AG09309 (cell line): ENCODE results near the gene NTRK2.

Source experiments
- DNase-seq: peaks from one replicate; pipeline ENCODE4 v3.0.0-alpha.2; 2010; ENCODE audit warnings: low read depth
- H3K4me3 ChIP-seq: 2 replicates; pipeline ENCODE4 v1.5.1; 2011; ENCODE audit warnings: mild to moderate bottlenecking, low read depth, low read length, moderate library complexity; ENCODE audit not compliant: control insufficient read depth
- TF ChIP-seq, protein P1 (sequence below): IDR thresholded peaks from 2 replicates; pipeline ENCODE4 v1.5.1; 2011; ENCODE audit warnings: mild to moderate bottlenecking, low read depth, low read length, inconsistent platforms; ENCODE audit not compliant: insufficient read depth, control insufficient read depth; ENCODE audit errors: missing control alignments

NTRK2 gene

DNA sequence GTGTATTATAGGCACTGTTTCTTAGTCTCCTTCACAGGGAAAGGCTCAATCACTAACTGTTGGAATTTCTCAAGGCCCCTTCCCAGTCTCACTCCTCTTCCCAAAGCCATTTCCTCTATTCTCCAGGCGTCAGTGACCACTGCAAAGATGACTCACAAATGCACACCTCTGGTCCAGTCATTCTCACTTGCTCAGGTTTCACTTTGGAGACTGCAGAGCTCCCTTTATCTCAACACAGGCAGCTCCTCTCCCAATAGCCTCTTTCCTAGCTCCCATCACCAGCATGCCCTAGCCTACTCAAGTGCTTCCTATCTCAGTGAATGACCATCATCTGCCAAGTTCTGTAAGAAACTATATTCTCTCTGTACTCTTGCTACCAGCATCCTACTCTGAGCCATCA lies 323.6 kb downstream of the NTRK2 start:
- no peak for DNase-seq
- TF ChIP-seq, protein P1, sequence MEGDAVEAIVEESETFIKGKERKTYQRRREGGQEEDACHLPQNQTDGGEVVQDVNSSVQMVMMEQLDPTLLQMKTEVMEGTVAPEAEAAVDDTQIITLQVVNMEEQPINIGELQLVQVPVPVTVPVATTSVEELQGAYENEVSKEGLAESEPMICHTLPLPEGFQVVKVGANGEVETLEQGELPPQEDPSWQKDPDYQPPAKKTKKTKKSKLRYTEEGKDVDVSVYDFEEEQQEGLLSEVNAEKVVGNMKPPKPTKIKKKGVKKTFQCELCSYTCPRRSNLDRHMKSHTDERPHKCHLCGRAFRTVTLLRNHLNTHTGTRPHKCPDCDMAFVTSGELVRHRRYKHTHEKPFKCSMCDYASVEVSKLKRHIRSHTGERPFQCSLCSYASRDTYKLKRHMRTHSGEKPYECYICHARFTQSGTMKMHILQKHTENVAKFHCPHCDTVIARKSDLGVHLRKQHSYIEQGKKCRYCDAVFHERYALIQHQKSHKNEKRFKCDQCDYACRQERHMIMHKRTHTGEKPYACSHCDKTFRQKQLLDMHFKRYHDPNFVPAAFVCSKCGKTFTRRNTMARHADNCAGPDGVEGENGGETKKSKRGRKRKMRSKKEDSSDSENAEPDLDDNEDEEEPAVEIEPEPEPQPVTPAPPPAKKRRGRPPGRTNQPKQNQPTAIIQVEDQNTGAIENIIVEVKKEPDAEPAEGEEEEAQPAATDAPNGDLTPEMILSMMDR: no peak
- H3K4me3 ChIP-seq: no peak overlapping the region

DNA sequence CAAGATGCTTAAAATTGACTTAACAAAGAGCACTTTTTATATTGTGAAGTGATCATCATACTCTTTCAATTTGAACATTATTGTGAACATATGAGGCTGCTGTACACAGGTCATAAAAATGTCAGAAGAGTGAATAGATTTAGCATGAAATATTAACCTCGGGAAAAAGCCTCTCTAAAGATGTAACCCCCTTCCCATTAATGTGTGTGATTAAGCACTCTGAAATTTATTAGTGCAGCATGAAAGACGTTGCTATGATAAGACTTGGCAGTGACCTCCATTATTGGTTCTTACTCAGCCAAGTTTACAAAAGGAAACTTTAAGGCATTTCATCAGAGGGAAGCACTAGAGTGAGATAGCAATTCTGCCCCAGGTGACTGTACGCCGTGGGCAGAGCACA lies 326.5 kb downstream of the NTRK2 start:
- no peak overlapping the region for H3K4me3 ChIP-seq
- TF ChIP-seq, protein P1: no peak
- peak; percentile 33 for DNase-seq

DNA sequence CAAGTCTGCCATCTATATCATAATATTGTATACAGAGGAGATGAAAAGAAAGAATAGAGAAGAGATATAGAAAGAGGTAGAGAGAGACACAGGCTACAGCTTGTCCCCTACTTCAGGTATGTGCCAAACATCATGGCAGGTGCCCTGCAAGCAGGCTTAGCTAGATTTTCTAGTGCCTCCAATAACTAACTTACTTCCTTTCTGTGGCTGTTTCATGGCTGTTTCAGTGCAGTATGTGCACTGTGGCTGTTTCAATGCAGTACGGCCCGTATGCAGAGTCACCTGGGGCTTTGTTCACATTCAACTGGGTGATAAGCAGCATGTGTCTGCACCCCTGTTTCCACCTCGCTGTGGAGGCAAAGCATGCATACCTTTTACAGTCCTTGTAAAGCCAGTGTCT lies 327.2 kb downstream of the NTRK2 start:
- no peak for DNase-seq
- TF ChIP-seq, protein P1: no peak
- no peak overlapping the region for H3K4me3 ChIP-seq

DNA sequence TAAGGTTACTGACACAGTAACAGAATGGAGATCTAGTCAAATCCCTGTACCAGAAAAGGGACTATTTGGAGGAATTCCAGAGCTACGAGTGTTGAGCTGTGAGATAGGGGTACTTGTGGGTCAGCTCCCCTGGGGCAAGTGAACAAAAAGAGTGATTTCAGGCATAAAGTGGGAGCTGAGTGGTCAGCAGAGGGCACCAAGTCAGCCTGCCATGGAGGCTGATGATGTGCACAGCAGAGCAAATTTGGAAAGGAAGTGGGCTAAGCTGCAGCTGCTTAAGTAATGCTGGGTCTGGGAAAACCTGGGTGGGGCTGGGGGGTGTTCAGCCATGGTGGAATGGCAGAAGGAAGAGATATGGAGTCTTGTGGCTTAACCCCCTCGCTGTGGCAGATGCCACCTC lies 327.9 kb downstream of the NTRK2 start:
- H3K4me3 ChIP-seq: no peak overlapping the region
- DNase-seq: no peak
- TF ChIP-seq, protein P1: no peak

DNA sequence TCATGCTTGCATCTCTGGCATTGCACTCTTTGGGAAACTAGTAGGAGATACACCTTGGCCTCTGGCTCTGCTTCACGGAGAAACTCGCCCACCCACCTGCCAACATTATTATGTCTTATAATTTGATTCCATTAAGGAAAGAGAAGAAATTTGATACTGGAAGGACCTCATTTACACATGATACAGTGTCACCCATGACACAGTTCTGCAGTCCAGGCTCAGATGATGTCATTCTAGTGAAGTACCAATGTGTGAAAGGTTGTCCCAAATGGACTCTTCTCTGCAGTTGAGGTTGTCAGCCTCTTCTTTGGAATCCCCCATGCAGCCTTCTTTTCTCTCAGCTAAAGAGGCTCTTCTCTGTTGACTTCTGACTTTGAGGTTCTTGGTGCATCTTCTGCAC lies 329.1 kb downstream of the NTRK2 start:
- TF ChIP-seq, protein P1: no peak

DNA sequence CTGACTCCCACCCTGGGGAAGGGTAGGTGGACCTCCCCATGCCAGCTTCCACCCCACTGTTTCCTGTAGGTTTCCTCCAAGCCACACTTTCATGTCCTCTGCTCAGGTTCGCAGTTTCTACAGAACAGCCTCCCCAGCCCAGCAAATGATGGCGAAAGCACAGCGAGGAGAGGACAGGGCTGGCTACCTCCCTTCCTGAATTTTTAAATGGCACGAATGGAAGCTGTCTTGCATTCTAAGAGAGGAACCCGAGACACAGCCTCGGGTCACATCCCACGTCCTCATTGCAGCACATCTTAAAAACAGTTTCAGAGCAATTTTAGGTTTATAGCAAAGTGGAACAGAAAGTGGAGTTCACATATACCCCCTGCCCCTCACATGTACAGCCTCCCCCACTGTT lies 330.3 kb downstream of the NTRK2 start:
- TF ChIP-seq, protein P1: no peak
- H3K4me3 ChIP-seq: no peak overlapping the region
- DNase-seq: no peak

More for the DNA sequence above, 329.1 kb downstream of the NTRK2 start:
- DNase-seq: no peak
- no peak overlapping the region for H3K4me3 ChIP-seq

DNA sequence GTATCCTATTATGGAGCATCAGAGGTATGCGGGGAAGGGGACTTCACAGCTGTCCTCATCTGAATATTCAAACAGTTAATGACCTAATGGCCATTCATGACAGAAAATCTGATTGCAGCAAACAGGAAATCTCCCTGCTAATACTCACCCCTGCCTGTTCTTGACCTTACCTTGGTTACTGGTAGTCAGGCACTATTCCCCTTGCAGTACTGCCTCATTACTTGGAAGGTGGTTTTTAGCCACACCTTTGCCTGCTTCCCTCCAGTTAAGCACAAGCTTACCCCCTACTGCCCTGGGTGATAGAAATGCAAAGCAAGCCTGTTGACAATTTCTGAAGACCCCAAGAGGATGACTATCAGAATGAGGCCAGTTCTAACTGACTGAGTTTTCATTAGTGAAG lies 332.4 kb downstream of the NTRK2 start:
- TF ChIP-seq, protein P1: no peak
- no peak overlapping the region for H3K4me3 ChIP-seq
- no peak for DNase-seq
